Activated CD4-positive, alpha-beta T cell treated with anti-CD3 and anti-CD28 coated beads, Interleukin-2, amount 10 ng/mL, durations not matched to agents 24 days and 14 days (primary cell): Measurements from ENCODE around the gene FILIP1L. TPM values are rescaled to one million over a fixed set of nuclear protein-coding genes. Genes with fewer than 3 reads are reported as not detected.

ENCODE experiments used
- total RNA-seq: library from RNA; stranded (reverse); gene quantifications from 2 replicates; pipeline ENCODE4 v1.2.3, GENCODE V29; 2022

The FILIP1L gene
- total RNA-seq, 1 donor from 2014 or later = 1.4 TPM

Other genes starting within 250 kb of the FILIP1L start
- gene TBC1D23, start 146.5 kb upstream of the FILIP1L start, total RNA-seq = 17.6 and 19.4 TPM in 2 replicates
- 75.5 and 79.2 TPM in 2 replicates for gene NIT2, start 220.3 kb upstream of the FILIP1L start, total RNA-seq